WTC11 (cell line): Measurements from ENCODE around the gene PCBP3. TPM values are rescaled to one million over a fixed set of nuclear protein-coding genes. Genes with fewer than 3 reads are reported as not detected.

Experiments
- ATAC-seq: fragments of 200-7000 bp; cut with Tn5 transposase; 2 replicates; pipeline ENCODE4 v1.10.0; 2021; ENCODE audit warnings: mild to moderate bottlenecking, moderate library complexity
- CTCF ChIA-PET: fragments of 300-600 bp; sonication (Branson Sonifier 250); formaldehyde crosslinking; loops from one replicate; lab custom pipeline; 2021; ENCODE audit warnings: antibody characterized with exemption; lab: Charles Lee
- POLR2A ChIA-PET: fragments of 350-600 bp; sonication (Branson Sonifier 250); formaldehyde crosslinking; loops from one replicate; lab custom pipeline; 2021; ENCODE audit warnings: antibody characterized with exemption; lab: Charles Lee
- DNase-seq: peaks from one replicate; pipeline ENCODE4 v3.0.0; 2021; ENCODE audit warnings: low spot score
- H3K27ac Mint-ChIP-seq: 2 replicates; pipeline ENCODE4 v1.8.0; 2021; ENCODE audit warnings: mixed read lengths
- H3K27me3 Mint-ChIP-seq: 2 replicates; pipeline ENCODE4 v1.8.0; 2021; ENCODE audit warnings: low read depth, mild to moderate bottlenecking, moderate library complexity, mixed read lengths
- H3K36me3 Mint-ChIP-seq: 2 replicates; pipeline ENCODE4 v1.8.0; 2021; ENCODE audit warnings: mixed read lengths
- H3K4me1 Mint-ChIP-seq: 2 replicates; pipeline ENCODE4 v1.8.0; 2022; ENCODE audit warnings: mixed read lengths
- H3K4me3 Mint-ChIP-seq: 2 replicates; pipeline ENCODE4 v1.8.0; 2021; ENCODE audit warnings: mild to moderate bottlenecking, moderate library complexity, mixed read lengths
- H3K9me3 Mint-ChIP-seq: 2 replicates; pipeline ENCODE4 v1.8.0; 2021; ENCODE audit warnings: mixed read lengths
- ARID4B ChIP-seq: sonication (generic); formaldehyde crosslinking; IDR thresholded peaks from 2 replicates; pipeline ENCODE4 v1.8.0; 2023; ENCODE audit warnings: missing genetic modification reagents, mild to moderate bottlenecking, borderline replicate concordance
- CBFB ChIP-seq: sonication (generic); formaldehyde crosslinking; IDR thresholded peaks from 2 replicates; pipeline ENCODE4 v1.8.1; 2022; ENCODE audit warnings: mild to moderate bottlenecking, low read depth, missing genetic modification reagents
- FOXK1 ChIP-seq: sonication (generic); formaldehyde crosslinking; IDR thresholded peaks from 2 replicates; pipeline ENCODE4 v1.8.0; 2022; ENCODE audit warnings: mild to moderate bottlenecking, moderate library complexity, missing genetic modification reagents
- FOXP1 ChIP-seq: sonication (generic); formaldehyde crosslinking; IDR thresholded peaks from 2 replicates; pipeline ENCODE4 v1.8.0; 2022; ENCODE audit warnings: missing genetic modification reagents, mild to moderate bottlenecking, moderate library complexity, borderline replicate concordance
- HMGXB4 ChIP-seq: sonication (generic); formaldehyde crosslinking; IDR thresholded peaks from 2 replicates; pipeline ENCODE4 v1.8.1; 2023; ENCODE audit warnings: mild to moderate bottlenecking, moderate library complexity, missing genetic modification reagents
- JUN ChIP-seq: sonication (generic); formaldehyde crosslinking; IDR thresholded peaks from 2 replicates; pipeline ENCODE4 v1.8.0; 2023; ENCODE audit warnings: mild to moderate bottlenecking, missing genetic modification reagents
- NFYB ChIP-seq: sonication (generic); formaldehyde crosslinking; conservative IDR thresholded peaks from 2 replicates; pipeline ENCODE4 v1.8.0; 2022; ENCODE audit warnings: low read depth, missing genetic modification reagents
- PRDM15 ChIP-seq: sonication (generic); formaldehyde crosslinking; IDR thresholded peaks from 2 replicates; pipeline ENCODE4 v1.8.0; 2022; ENCODE audit warnings: missing genetic modification reagents
- ZNF423 ChIP-seq: fragments of 250-450 bp; sonication (Bioruptor Pico); IDR thresholded peaks from 2 replicates; pipeline ENCODE4 v2.1.2; 2022; ENCODE audit warnings: mild to moderate bottlenecking, moderate library complexity
- total RNA-seq: library from RNA; stranded (reverse); gene quantifications from 3 replicates; pipeline ENCODE4 v1.2.3, GENCODE V29; 2021
- TF ChIP-seq, protein P1 (sequence below): sonication (generic); formaldehyde crosslinking; IDR thresholded peaks from 2 replicates; pipeline ENCODE4 v1.8.0; 2022; ENCODE audit warnings: mild to moderate bottlenecking, missing genetic modification reagents
- TF ChIP-seq, protein P2 (sequence below): fragments of 250-450 bp; sonication (Bioruptor Pico); IDR thresholded peaks from 2 replicates; pipeline ENCODE4 v2.1.2; 2022; ENCODE audit warnings: mild to moderate bottlenecking, moderate library complexity
- TF ChIP-seq, protein P3 (sequence below): sonication (generic); formaldehyde crosslinking; conservative IDR thresholded peaks from 2 replicates; pipeline ENCODE4 v1.8.1; 2023; ENCODE audit warnings: mild to moderate bottlenecking, low read depth, missing genetic modification reagents, moderate library complexity

The PCBP3 gene
- total RNA-seq, 1 experiment from 2014 or later: 8.5 TPM

DNA sequence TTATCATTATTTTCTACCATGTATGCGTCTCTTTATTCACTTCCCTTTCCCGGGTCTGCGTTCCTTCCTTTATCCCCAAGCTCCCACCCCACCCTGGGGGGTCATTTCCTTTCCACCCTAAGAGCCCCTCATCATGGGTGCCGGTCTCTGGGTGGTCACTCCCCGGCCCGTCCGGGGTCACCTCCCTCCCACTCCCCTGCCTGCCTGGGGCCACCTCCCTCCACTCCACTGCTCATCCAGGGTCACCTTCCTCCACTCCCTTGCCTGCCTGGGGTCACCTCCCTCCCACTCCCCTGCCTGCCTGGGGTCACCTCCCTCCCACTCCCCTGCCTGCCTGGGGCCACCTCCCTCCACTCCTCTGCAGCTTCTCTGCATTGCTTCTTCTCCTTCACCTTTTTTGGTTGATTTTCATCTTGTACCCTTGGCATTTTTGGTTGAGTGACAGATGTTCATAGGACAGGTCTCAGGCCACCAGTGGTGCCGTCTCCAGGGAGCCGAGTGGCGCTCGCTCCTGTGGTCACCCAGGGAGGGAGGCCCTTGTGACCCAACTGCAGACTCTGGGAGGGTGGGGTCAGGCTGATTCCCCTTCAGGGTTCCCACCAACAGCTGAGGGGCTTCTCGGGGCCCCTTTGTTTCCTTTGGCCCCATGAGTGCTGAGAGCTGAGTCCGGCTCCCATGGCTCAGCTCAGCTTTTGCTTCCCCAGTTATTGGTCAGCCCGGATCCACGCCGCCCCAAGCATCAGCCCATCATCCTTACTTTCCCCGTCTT, 48.6 kb upstream of the PCBP3 start (continued):
- TF ChIP-seq PRDM15 (CRISPR knock-in tag) (no peak), ZNF423 (no peak), CBFB (CRISPR knock-in tag) (no peak), FOXP1 (CRISPR knock-in tag) (no peak), ARID4B (no peak), NFYB (CRISPR knock-in tag) (no peak), HMGXB4 (no peak)
- TF ChIP-seq, protein P1, sequence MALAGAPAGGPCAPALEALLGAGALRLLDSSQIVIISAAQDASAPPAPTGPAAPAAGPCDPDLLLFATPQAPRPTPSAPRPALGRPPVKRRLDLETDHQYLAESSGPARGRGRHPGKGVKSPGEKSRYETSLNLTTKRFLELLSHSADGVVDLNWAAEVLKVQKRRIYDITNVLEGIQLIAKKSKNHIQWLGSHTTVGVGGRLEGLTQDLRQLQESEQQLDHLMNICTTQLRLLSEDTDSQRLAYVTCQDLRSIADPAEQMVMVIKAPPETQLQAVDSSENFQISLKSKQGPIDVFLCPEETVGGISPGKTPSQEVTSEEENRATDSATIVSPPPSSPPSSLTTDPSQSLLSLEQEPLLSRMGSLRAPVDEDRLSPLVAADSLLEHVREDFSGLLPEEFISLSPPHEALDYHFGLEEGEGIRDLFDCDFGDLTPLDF (CRISPR knock-in tag): no peak

GRCh38 chr21:45595574-45596295, 47.8 kb upstream of the PCBP3 start:
- Mint-ChIP-seq H3K4me1 (no peaks in the 10 kb centered on the region), H3K27ac (no peak overlapping the region), H3K27me3 (peaks cover 17% of the 10 kb centered on the region), H3K36me3 (peaks cover 8% of the 10 kb centered on the region), H3K9me3 (peaks cover 11% of the 10 kb centered on the region), H3K4me3 (no peak overlapping the region)
- CTCF ChIA-PET: interaction anchor here (0.5 to 4.0 kb wide), 7 partner anchors 12 to 648 kb away, joined by 3 to 43 read pairs (median 3); partner anchors contain the start of gene POFUT2
- no peak for DNase-seq
- POLR2A ChIA-PET: interaction anchor here (0.5 kb wide), 1 partner anchor 83 kb away, joined by 3 read pairs; no protein-coding TSS in a partner anchor
- ATAC-seq: no peak
- TF ChIP-seq FOXK1 (no peak), JUN (CRISPR knock-in tag) (no peak), PRDM15 (CRISPR knock-in tag) (no peak)
- TF ChIP-seq, protein P2, sequence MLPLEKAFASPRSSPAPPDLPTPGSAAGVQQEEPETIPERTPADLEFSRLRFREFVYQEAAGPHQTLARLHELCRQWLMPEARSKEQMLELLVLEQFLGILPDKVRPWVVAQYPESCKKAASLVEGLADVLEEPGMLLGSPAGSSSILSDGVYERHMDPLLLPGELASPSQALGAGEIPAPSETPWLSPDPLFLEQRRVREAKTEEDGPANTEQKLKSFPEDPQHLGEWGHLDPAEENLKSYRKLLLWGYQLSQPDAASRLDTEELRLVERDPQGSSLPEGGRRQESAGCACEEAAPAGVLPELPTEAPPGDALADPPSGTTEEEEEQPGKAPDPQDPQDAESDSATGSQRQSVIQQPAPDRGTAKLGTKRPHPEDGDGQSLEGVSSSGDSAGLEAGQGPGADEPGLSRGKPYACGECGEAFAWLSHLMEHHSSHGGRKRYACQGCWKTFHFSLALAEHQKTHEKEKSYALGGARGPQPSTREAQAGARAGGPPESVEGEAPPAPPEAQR (CRISPR knock-in tag): no peak
- TF ChIP-seq, protein P3, sequence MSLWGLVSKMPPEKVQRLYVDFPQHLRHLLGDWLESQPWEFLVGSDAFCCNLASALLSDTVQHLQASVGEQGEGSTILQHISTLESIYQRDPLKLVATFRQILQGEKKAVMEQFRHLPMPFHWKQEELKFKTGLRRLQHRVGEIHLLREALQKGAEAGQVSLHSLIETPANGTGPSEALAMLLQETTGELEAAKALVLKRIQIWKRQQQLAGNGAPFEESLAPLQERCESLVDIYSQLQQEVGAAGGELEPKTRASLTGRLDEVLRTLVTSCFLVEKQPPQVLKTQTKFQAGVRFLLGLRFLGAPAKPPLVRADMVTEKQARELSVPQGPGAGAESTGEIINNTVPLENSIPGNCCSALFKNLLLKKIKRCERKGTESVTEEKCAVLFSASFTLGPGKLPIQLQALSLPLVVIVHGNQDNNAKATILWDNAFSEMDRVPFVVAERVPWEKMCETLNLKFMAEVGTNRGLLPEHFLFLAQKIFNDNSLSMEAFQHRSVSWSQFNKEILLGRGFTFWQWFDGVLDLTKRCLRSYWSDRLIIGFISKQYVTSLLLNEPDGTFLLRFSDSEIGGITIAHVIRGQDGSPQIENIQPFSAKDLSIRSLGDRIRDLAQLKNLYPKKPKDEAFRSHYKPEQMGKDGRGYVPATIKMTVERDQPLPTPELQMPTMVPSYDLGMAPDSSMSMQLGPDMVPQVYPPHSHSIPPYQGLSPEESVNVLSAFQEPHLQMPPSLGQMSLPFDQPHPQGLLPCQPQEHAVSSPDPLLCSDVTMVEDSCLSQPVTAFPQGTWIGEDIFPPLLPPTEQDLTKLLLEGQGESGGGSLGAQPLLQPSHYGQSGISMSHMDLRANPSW (CRISPR knock-in tag): no peak
